ENCODE results near the gene FAM167B.
"Not testable (repeated sequence)": the region's sequence is repeated elsewhere in the genome, so short reads cannot be mapped to it uniquely, and the experiment has no call there.

Gene FAM167B

GRCh38 chr1:32255072-32256071, 8.3 kb downstream of the FAM167B start:
- Histone ChIP-seq H3K9ac (ENCODE audit: low read depth, low read length, poor library complexity) (no peak overlapping the region), H3K4ac (ENCODE audit: low read length) (no peak overlapping the region), H3K27ac (replicated peaks; ENCODE audit: low read length) (no peak overlapping the region), H3K27me3 (ENCODE audit: control insufficient read depth in 3 of 3, insufficient read depth in 3 of 3, low read depth in 1 of 3, low read length in 3 of 3) (no peaks in the 10 kb centered on the region), H4K91ac (ENCODE audit: low read depth, low read length, poor library complexity) (no peak overlapping the region), H3K9me3 (replicated peaks in 1 of 2; ENCODE audit: control insufficient read depth in 2 of 2, insufficient read depth in 1 of 2, low read depth in 1 of 2, low read length in 2 of 2) (no peaks in the 10 kb centered on the region), H2BK5ac (ENCODE audit: low read length) (no peak overlapping the region), H2BK15ac (ENCODE audit: low read length) (no peak overlapping the region), H3K36me3 (replicated peaks in 1 of 2; ENCODE audit: control insufficient read depth in 2 of 2, insufficient read depth in 2 of 2, low read length in 2 of 2) (no peaks in the 10 kb centered on the region), H2BK120ac (ENCODE audit: low read depth, low read length) (no peak overlapping the region), H3K23ac (ENCODE audit: low read depth, low read length, poor library complexity) (no peak overlapping the region), H4K8ac (ENCODE audit: low read depth, low read length) (no peak overlapping the region), H3K4me1 (ENCODE audit: control insufficient read depth in 2 of 2, insufficient read depth in 1 of 2, low read depth in 1 of 2, low read length in 2 of 2) (peaks cover 0 to 8% of the 10 kb centered on the region in 2 donors), H2AK5ac (ENCODE audit: low read depth, low read length) (no peak overlapping the region), H3K18ac (ENCODE audit: low read length) (no peak overlapping the region), H3K4me2 (ENCODE audit: insufficient read depth, low read length, poor library complexity, severe bottlenecking) (no peak overlapping the region), H3K14ac (ENCODE audit: low read length) (no peak overlapping the region), H2BK12ac (ENCODE audit: low read length) (no peak overlapping the region), H3K4me3 (ENCODE audit: low read length in 2 of 2) (no peak overlapping the region), H3K79me1 (ENCODE audit: low read depth, low read length) (no peaks in the 10 kb centered on the region), H2AFZ (ENCODE audit: low read length) (no peak overlapping the region)
- no peak for DNase-seq (ENCODE audit: low spot score)
- no CpG with 5 or more reads among the region's 10 CpGs for WGBS, 2 donors (ENCODE audit: extremely low coverage in 2 of 2, insufficient read length in 2 of 2, insufficient replicate concordance in 1 of 2)

DNA sequence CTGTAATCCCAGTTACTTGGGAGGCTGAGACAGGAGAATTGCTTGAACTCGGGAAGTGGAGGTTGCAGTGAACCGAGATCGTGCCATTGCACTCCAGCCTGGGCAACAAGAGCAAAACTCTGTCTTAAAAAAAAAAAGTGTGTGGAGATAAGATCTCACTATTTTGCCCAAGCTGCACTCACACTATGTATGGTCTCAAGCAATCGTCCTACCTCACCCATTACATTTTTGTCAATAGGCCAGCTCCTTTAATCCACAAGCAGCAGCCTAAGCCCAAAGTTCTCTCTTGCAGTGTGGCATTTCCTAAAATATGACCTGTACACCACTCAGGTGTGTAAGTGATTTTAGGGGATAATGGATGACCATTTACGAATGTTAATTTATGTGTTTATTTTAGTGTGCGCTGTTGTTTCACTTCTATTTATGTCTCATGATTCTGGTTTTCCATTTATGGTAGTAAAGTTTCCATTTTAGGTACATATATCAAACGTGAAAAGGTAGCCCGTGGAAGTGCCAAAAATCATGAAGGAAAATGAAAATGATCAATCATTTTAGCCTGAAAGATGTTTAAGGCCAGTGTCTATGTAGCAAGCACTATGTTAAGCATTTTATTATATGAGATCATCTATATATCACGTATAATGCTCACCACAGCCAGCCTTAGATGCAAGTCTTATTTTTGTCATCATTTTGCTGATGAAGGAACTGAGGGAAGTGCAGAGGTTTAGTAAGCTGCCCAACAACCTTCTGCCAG, 9.6 kb downstream of the FAM167B start:
- Histone ChIP-seq H3K23ac (ENCODE audit: low read depth, low read length, poor library complexity) (no peak overlapping the region), H3K9ac (ENCODE audit: low read depth, low read length, poor library complexity) (no peak overlapping the region)
- WGBS, 2 donors (ENCODE audit: extremely low coverage in 2 of 2, insufficient read length in 2 of 2, insufficient replicate concordance in 1 of 2): no CpG with 5 or more reads among the region's 9 CpGs

DNA sequence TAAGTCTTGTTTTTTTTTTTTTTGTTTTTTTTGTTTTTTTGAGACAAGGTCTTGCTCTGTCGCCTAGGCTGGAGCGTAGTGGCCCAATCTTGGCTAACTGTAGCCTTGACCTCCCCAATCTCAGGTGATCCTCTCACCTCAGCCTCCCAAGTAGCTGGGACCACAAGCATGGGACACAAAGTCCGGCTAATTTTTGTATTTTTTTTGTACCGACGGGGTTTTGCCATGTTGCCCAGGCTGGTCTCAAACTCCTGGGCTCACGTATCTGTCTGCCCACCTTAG, 10.1 kb downstream of the FAM167B start:
- Histone ChIP-seq H3K9me3 (replicated peaks in 1 of 2; ENCODE audit: control insufficient read depth in 2 of 2, insufficient read depth in 1 of 2, low read depth in 1 of 2, low read length in 2 of 2) (no peaks in the 10 kb centered on the region), H3K27ac (replicated peaks; ENCODE audit: low read length) (no peak overlapping the region), H2BK15ac (ENCODE audit: low read length) (no peak overlapping the region), H3K27me3 (ENCODE audit: control insufficient read depth in 3 of 3, insufficient read depth in 3 of 3, low read depth in 1 of 3, low read length in 3 of 3) (no peaks in the 10 kb centered on the region), H2BK5ac (ENCODE audit: low read length) (no peak overlapping the region), H3K4me2 (ENCODE audit: insufficient read depth, low read length, poor library complexity, severe bottlenecking) (no peak overlapping the region), H2BK12ac (ENCODE audit: low read length) (no peak overlapping the region), H2BK120ac (ENCODE audit: low read depth, low read length) (no peak overlapping the region), H3K4me3 (ENCODE audit: low read length in 2 of 2) (no peak overlapping the region), H2AK5ac (ENCODE audit: low read depth, low read length) (no peak overlapping the region), H3K18ac (ENCODE audit: low read length) (no peak overlapping the region), H3K4me1 (ENCODE audit: control insufficient read depth in 2 of 2, insufficient read depth in 1 of 2, low read depth in 1 of 2, low read length in 2 of 2) (no peaks in the 10 kb centered on the region), H4K91ac (ENCODE audit: low read depth, low read length, poor library complexity) (no peak overlapping the region), H3K79me1 (ENCODE audit: low read depth, low read length) (no peaks in the 10 kb centered on the region), H4K8ac (ENCODE audit: low read depth, low read length) (no peak overlapping the region), H3K9ac (ENCODE audit: low read depth, low read length, poor library complexity) (no peak overlapping the region), H2AFZ (ENCODE audit: low read length) (no peak overlapping the region), H3K23ac (ENCODE audit: low read depth, low read length, poor library complexity) (no peak overlapping the region), H3K14ac (ENCODE audit: low read length) (no peak overlapping the region), H3K4ac (ENCODE audit: low read length) (no peak overlapping the region), H3K36me3 (replicated peaks in 1 of 2; ENCODE audit: control insufficient read depth in 2 of 2, insufficient read depth in 2 of 2, low read length in 2 of 2) (no peaks in the 10 kb centered on the region)
- no peak for DNase-seq (ENCODE audit: low spot score)
- no CpG with 5 or more reads among the region's 6 CpGs for WGBS, 2 donors (ENCODE audit: extremely low coverage in 2 of 2, insufficient read length in 2 of 2, insufficient replicate concordance in 1 of 2)

More for the DNA sequence above, 9.6 kb downstream of the FAM167B start:
- no peak overlapping the region for H3K4ac ChIP-seq (ENCODE audit: low read length)
- no peak overlapping the region for H4K8ac ChIP-seq (ENCODE audit: low read depth, low read length)
- no peak overlapping the region for H2BK12ac ChIP-seq (ENCODE audit: low read length)
- H3K4me2 ChIP-seq (ENCODE audit: insufficient read depth, low read length, poor library complexity, severe bottlenecking): no peak overlapping the region
- no peaks in the 10 kb centered on the region for H3K9me3 ChIP-seq (replicated peaks in 1 of 2; ENCODE audit: control insufficient read depth in 2 of 2, insufficient read depth in 1 of 2, low read depth in 1 of 2, low read length in 2 of 2)
- no peaks in the 10 kb centered on the region for H3K79me1 ChIP-seq (ENCODE audit: low read depth, low read length)
- H3K14ac ChIP-seq (ENCODE audit: low read length): no peak overlapping the region
- no peaks in the 10 kb centered on the region for H3K36me3 ChIP-seq (replicated peaks in 1 of 2; ENCODE audit: control insufficient read depth in 2 of 2, insufficient read depth in 2 of 2, low read length in 2 of 2)
- no peak overlapping the region for H4K91ac ChIP-seq (ENCODE audit: low read depth, low read length, poor library complexity)
- no peak for DNase-seq (ENCODE audit: low spot score)
- H2BK15ac ChIP-seq (ENCODE audit: low read length): no peak overlapping the region
- no peak overlapping the region for H3K27ac ChIP-seq (replicated peaks; ENCODE audit: low read length)
- H2AK5ac ChIP-seq (ENCODE audit: low read depth, low read length): no peak overlapping the region
- H3K18ac ChIP-seq (ENCODE audit: low read length): no peak overlapping the region
- H3K4me3 ChIP-seq (ENCODE audit: low read length in 2 of 2): no peak overlapping the region
- no peaks in the 10 kb centered on the region for H3K27me3 ChIP-seq (ENCODE audit: control insufficient read depth in 3 of 3, insufficient read depth in 3 of 3, low read depth in 1 of 3, low read length in 3 of 3)
- no peak overlapping the region for H2BK5ac ChIP-seq (ENCODE audit: low read length)
- H2BK120ac ChIP-seq (ENCODE audit: low read depth, low read length): no peak overlapping the region
- H2AFZ ChIP-seq (ENCODE audit: low read length): no peak overlapping the region
- peaks cover 0 to 4% of the 10 kb centered on the region in 2 donors for H3K4me1 ChIP-seq (ENCODE audit: control insufficient read depth in 2 of 2, insufficient read depth in 1 of 2, low read depth in 1 of 2, low read length in 2 of 2)

- H3K4me2 ChIP-seq (ENCODE audit: insufficient read depth, low read length, poor library complexity, severe bottlenecking); H2BK12ac ChIP-seq (ENCODE audit: low read length): not testable (repeated sequence)
These were observed 16.2 kb downstream of the FAM167B start for GRCh38 chr1:32263236-32263593.

More at GRCh38 chr1:32263236-32263593, 16.2 kb downstream of the FAM167B start:
- not testable (repeated sequence) for DNase-seq (ENCODE audit: low spot score); H3K27ac ChIP-seq (replicated peaks; ENCODE audit: low read length); H3K9me3 ChIP-seq (replicated peaks in 1 of 2; ENCODE audit: control insufficient read depth in 2 of 2, insufficient read depth in 1 of 2, low read depth in 1 of 2, low read length in 2 of 2); H2AFZ ChIP-seq (ENCODE audit: low read length); H3K4ac ChIP-seq (ENCODE audit: low read length); H4K8ac ChIP-seq (ENCODE audit: low read depth, low read length); H3K4me1 ChIP-seq (ENCODE audit: control insufficient read depth in 2 of 2, insufficient read depth in 1 of 2, low read depth in 1 of 2, low read length in 2 of 2); H2BK120ac ChIP-seq (ENCODE audit: low read depth, low read length); H3K27me3 ChIP-seq (ENCODE audit: control insufficient read depth in 3 of 3, insufficient read depth in 3 of 3, low read depth in 1 of 3, low read length in 3 of 3); H3K18ac ChIP-seq (ENCODE audit: low read length); H3K23ac ChIP-seq (ENCODE audit: low read depth, low read length, poor library complexity); H2BK15ac ChIP-seq (ENCODE audit: low read length); H2BK5ac ChIP-seq (ENCODE audit: low read length); H4K91ac ChIP-seq (ENCODE audit: low read depth, low read length, poor library complexity); H3K9ac ChIP-seq (ENCODE audit: low read depth, low read length, poor library complexity); H2AK5ac ChIP-seq (ENCODE audit: low read depth, low read length); H3K79me1 ChIP-seq (ENCODE audit: low read depth, low read length); H3K36me3 ChIP-seq (replicated peaks in 1 of 2; ENCODE audit: control insufficient read depth in 2 of 2, insufficient read depth in 2 of 2, low read length in 2 of 2); H3K4me3 ChIP-seq (ENCODE audit: low read length in 2 of 2); H3K14ac ChIP-seq (ENCODE audit: low read length)
- no CpG with 5 or more reads among the region's 4 CpGs for WGBS, 2 donors (ENCODE audit: extremely low coverage in 2 of 2, insufficient read length in 2 of 2, insufficient replicate concordance in 1 of 2)

Measured in neuronal stem cell (in vitro differentiated cells).